DLD1 (cell line): ENCODE measurements around the gene CPA2.
"Not testable (repeated sequence)": the region's sequence is repeated elsewhere in the genome, so short reads cannot be mapped to it uniquely, and the experiment has no call there.

ENCODE experiments used
- in situ Hi-C: cut with HindIII; loops from 2 replicates; pipeline ENCODE4 v1.10.0; 2017; ENCODE audit warnings: low sequenced_read_pairs

The CPA2 gene

GRCh38 chr7:130266258-130266960 lies at the start of gene CPA2:
Gene CPA2 (plus strand): TSS chr7:130266863. CDS start chr7:130266882, 19 bp downstream.
- in situ Hi-C loops = loop anchor here (25.0 kb wide), 1 partner anchor 471 kb away; the partner anchor contains the start of gene KLF14

- in situ Hi-C loops = no loop called here
These were observed 47.6 kb upstream of the CPA2 start for GRCh38 chr7:130218806-130219620.

GRCh38 chr7:130219871-130220270 lies 46.8 kb upstream of the CPA2 start:
- in situ Hi-C loops = no loop called here

- in situ Hi-C loops = no loop called here
These were observed 44.9 kb upstream of the CPA2 start for GRCh38 chr7:130221746-130222145.

GRCh38 chr7:130223646-130224045 lies 43.0 kb upstream of the CPA2 start:
- in situ Hi-C loops = no loop called here

GRCh38 chr7:130224210-130224609 lies 42.5 kb upstream of the CPA2 start:
- in situ Hi-C loops = no loop called here

- in situ Hi-C loops = not testable (repeated sequence)
These were observed 41.7 kb upstream of the CPA2 start for GRCh38 chr7:130224923-130225322.

GRCh38 chr7:130226333-130226732 lies 40.3 kb upstream of the CPA2 start:
- in situ Hi-C loops = no loop called here

GRCh38 chr7:130227883-130228575 lies 38.6 kb upstream of the CPA2 start:
- in situ Hi-C loops = no loop called here

GRCh38 chr7:130228840-130229502 lies 37.7 kb upstream of the CPA2 start:
- in situ Hi-C loops = no loop called here

- in situ Hi-C loops = not testable (repeated sequence)
These were observed 36.7 kb upstream of the CPA2 start for GRCh38 chr7:130229981-130230380.

GRCh38 chr7:130231792-130232191 lies 34.9 kb upstream of the CPA2 start:
- in situ Hi-C loops = no loop called here

- in situ Hi-C loops = no loop called here
These were observed 34.5 kb upstream of the CPA2 start for GRCh38 chr7:130232209-130232608.

- in situ Hi-C loops = no loop called here
These were observed 32.6 kb upstream of the CPA2 start for GRCh38 chr7:130234078-130234477.

GRCh38 chr7:130236361-130236760 lies 30.3 kb upstream of the CPA2 start:
- in situ Hi-C loops = not testable (repeated sequence)

- in situ Hi-C loops = no loop called here
These were observed 26.4 kb upstream of the CPA2 start for GRCh38 chr7:130240240-130240639.

GRCh38 chr7:130242198-130243014 lies 24.3 kb upstream of the CPA2 start:
- in situ Hi-C loops = no loop called here

GRCh38 chr7:130243486-130243885 lies 23.2 kb upstream of the CPA2 start:
- in situ Hi-C loops = not testable (repeated sequence)

GRCh38 chr7:130246491-130246890 lies 20.2 kb upstream of the CPA2 start:
- in situ Hi-C loops = not testable (repeated sequence)

GRCh38 chr7:130248842-130249241 lies 17.8 kb upstream of the CPA2 start:
- in situ Hi-C loops = not testable (repeated sequence)
